Ectodermal cell (in vitro differentiated cells): ENCODE measurements around the gene SPATA33.

Experiments used
- H3K27ac ChIP-seq: 2 replicates; pipeline ENCODE4 v1.7.0; 2013; ENCODE audit warnings: mild to moderate bottlenecking, low read depth, low read length; ENCODE audit not compliant: insufficient read depth, poor library complexity, severe bottlenecking
- H3K27me3 ChIP-seq: 2 replicates; pipeline ENCODE4 v1.7.0; 2013; ENCODE audit warnings: mild to moderate bottlenecking, low read length; ENCODE audit not compliant: insufficient read depth, control insufficient read depth, poor library complexity, severe bottlenecking
- H3K36me3 ChIP-seq: one replicate; pipeline ENCODE4 v1.7.0; 2013; ENCODE audit warnings: low read length; ENCODE audit not compliant: control insufficient read depth, insufficient read depth
- H3K4me1 ChIP-seq: one replicate; pipeline ENCODE4 v1.7.0; 2013; ENCODE audit warnings: low read length; ENCODE audit not compliant: control insufficient read depth, insufficient read depth
- H3K4me3 ChIP-seq: 2 replicates; pipeline ENCODE4 v1.7.0; 2013; ENCODE audit warnings: low read depth, low read length, control low read depth; ENCODE audit not compliant: insufficient read depth
- H3K9me3 ChIP-seq: 2 replicates; pipeline ENCODE4 v1.7.0; 2013; ENCODE audit warnings: mild to moderate bottlenecking, low read length, moderate library complexity; ENCODE audit not compliant: control insufficient read depth
- WGBS, 2 experiments: methylation state at CpG; one replicate each; pipeline ENCODE4 v1.1.7; 2013; ENCODE audit warnings: missing lambda C conversion rate in 2 of 2; 5-methylcytosine and 5-hydroxymethylcytosine counted together

Gene SPATA33

GRCh38 chr16:89709166-89709565 lies 51.5 kb downstream of the SPATA33 start:
- Histone ChIP-seq H3K27me3 (peaks cover 13% of the 10 kb centered on the region), H3K4me1 (peaks cover 18% of the 10 kb centered on the region), H3K4me3 (no peak overlapping the region), H3K9me3 (no peaks in the 10 kb centered on the region), H3K27ac (no peak overlapping the region), H3K36me3 (no peaks in the 10 kb centered on the region)
- WGBS, 2 experiments, result 55 to 64% methylated on average over 10 of the region's 10 CpGs

DNA sequence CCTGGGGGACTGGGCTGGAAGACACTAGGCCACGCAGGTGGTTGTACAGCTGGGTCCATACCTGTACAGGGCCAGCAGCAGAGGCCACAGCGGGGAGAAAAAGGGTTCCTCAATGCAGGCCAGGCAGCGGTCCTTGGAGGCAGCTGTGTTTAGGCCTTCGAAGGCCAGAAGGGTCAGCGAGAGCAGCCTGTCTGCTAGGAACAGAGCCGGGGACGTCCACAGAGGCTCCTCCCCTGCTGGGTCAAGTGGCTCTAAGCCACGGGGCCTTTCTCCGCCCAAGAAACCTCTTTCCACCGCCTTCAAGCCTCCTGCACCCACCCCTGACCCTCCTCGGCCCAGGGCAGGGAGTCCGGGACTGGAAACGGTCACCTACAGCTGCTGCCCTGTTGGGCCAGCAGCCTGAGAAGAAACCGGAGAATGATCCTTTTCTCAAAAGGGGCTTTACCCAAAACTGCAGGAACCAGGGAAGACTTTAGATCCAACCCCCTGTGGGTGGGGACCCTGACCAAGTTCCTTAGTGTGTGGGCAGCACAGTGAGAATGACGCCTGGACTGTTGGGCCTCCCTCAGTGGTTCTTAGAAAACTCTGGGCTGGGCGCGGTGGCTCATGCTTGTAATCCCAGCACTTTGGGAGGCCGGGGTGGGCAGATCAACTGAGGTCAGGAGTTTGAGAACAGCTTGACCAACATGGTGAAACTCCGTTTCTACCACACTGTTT lies 52.2 kb downstream of the SPATA33 start:
- H3K27me3 ChIP-seq, result peaks cover 9% of the 10 kb centered on the region
- no peak overlapping the region for H3K4me3 ChIP-seq
- 86% methylated on average over 19 of the region's 19 CpGs for WGBS, 2 experiments
- H3K27ac ChIP-seq, result no peak overlapping the region
- H3K36me3 ChIP-seq, result no peaks in the 10 kb centered on the region
- H3K4me1 ChIP-seq, result peaks cover 18% of the 10 kb centered on the region
- no peaks in the 10 kb centered on the region for H3K9me3 ChIP-seq

DNA sequence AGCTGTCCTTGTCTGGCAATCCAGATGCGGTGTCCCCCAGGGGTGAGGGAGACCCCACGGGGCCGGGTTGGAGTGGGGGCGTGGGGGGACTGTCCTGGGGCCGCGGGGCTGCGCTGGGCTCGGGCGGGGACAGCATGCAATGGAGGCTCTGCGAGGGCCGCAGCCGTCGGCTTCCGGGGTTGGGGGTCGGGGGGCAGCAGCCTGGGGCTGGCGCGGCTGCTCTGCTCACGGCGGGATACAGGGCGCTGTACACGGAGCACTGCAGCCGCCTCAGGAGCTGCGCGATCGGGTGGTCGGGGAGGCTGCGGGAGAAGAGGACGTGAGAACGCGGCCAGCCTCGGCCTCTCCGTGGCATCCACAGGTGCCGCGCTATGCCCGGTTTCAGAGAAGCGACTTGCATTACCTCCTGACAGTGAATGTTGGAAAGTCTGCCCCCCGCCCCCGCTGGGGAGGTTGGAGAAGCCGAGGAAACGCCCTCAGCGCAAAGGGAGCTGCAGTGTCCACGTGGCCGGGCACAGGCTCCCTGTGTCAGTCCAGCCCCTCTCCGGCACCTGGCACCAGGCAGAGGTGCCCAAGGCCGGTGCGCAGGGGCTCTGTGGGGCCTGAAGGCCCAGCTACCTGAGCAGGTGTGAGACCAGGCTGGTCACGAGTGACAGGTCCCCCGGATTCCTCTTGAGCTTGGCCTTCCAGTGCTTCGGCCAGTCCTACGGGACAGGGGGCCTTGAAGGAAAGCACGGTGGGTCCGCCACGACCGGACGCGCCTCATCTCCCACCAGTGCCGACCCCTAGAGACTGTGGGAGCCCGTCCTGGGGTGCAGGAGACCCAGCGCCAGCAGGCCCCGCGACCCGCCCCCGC lies 53.3 kb downstream of the SPATA33 start:
- WGBS, 2 experiments, result 93 to 94% methylated on average over 63 of the region's 63 CpGs
- Histone ChIP-seq H3K36me3 (no peaks in the 10 kb centered on the region), H3K4me3 (no peak overlapping the region), H3K4me1 (peaks cover 18% of the 10 kb centered on the region), H3K27ac (no peak overlapping the region), H3K27me3 (peaks cover 5% of the 10 kb centered on the region), H3K9me3 (no peaks in the 10 kb centered on the region)

GRCh38 chr16:89711601-89712273 lies 54.1 kb downstream of the SPATA33 start:
- peaks cover 5% of the 10 kb centered on the region for H3K27me3 ChIP-seq
- H3K4me1 ChIP-seq, result peaks cover 18% of the 10 kb centered on the region
- H3K27ac ChIP-seq, result no peak overlapping the region
- 7 to 8% methylated on average over 43 to 45 of the region's 48 CpGs for WGBS, 2 experiments
- H3K36me3 ChIP-seq, result no peaks in the 10 kb centered on the region
- peak overlapping the region; percentile 64 for H3K4me3 ChIP-seq
- no peaks in the 10 kb centered on the region for H3K9me3 ChIP-seq

- Histone ChIP-seq H3K27me3 (peaks cover 5% of the 10 kb centered on the region), H3K36me3 (no peaks in the 10 kb centered on the region), H3K9me3 (no peaks in the 10 kb centered on the region), H3K27ac (no peak overlapping the region), H3K4me3 (peak overlapping the region; percentile 64), H3K4me1 (peaks cover 18% of the 10 kb centered on the region)
- WGBS, 2 experiments, result 16 to 18% methylated on average over 22 of the region's 22 CpGs
Measured at GRCh38 chr16:89712274-89712781, 54.7 kb downstream of the SPATA33 start.

GRCh38 chr16:89716493-89716892 lies 58.9 kb downstream of the SPATA33 start:
- H3K4me1 ChIP-seq, result peaks cover 6% of the 10 kb centered on the region
- H3K27ac ChIP-seq, result no peak overlapping the region
- WGBS, 2 experiments, result 93 to 94% methylated on average over 15 of the region's 15 CpGs
- no peaks in the 10 kb centered on the region for H3K9me3 ChIP-seq
- no peak overlapping the region for H3K4me3 ChIP-seq
- peaks cover 21% of the 10 kb centered on the region for H3K27me3 ChIP-seq
- H3K36me3 ChIP-seq, result no peaks in the 10 kb centered on the region

GRCh38 chr16:89716916-89717687 lies 59.5 kb downstream of the SPATA33 start:
- Histone ChIP-seq H3K27ac (no peak overlapping the region), H3K4me1 (peaks cover 9% of the 10 kb centered on the region), H3K36me3 (no peaks in the 10 kb centered on the region), H3K4me3 (no peak overlapping the region), H3K9me3 (no peaks in the 10 kb centered on the region), H3K27me3 (peaks cover 24% of the 10 kb centered on the region)
- WGBS, 2 experiments, result 94 to 95% methylated on average over 25 to 28 of the region's 29 CpGs

- WGBS, 2 experiments, result 93% methylated on average over 24 of the region's 24 CpGs
- Histone ChIP-seq H3K27ac (no peak overlapping the region), H3K4me3 (no peak overlapping the region), H3K4me1 (peaks cover 17% of the 10 kb centered on the region), H3K36me3 (peaks cover 3% of the 10 kb centered on the region), H3K9me3 (no peaks in the 10 kb centered on the region), H3K27me3 (peaks cover 31% of the 10 kb centered on the region)
Measured at GRCh38 chr16:89717688-89718505, 60.3 kb downstream of the SPATA33 start.
